ENCODE results near the gene TACC2. TPM values are rescaled to one million over a fixed set of nuclear protein-coding genes. Genes with fewer than 3 reads are reported as not detected.

Gene TACC2
- total RNA-seq, 3 donors from 2014 or later = 26.1 to 30.5 (median 28.5) TPM

- intact Hi-C loops (cut with DNase I; ENCODE audit: low total_unique reads) = no loop called here
- DNase-seq (ENCODE audit: low spot score in 2 of 2) = no peak
- Histone ChIP-seq H3K27me3 (no peaks in the 10 kb centered on the region), H3K27ac (no peak overlapping the region), H3K4me3 (no peak overlapping the region), H3K36me3 (no peaks in the 10 kb centered on the region), H3K4me1 (no peaks in the 10 kb centered on the region), H3K9me3 (no peaks in the 10 kb centered on the region)
- TF ChIP-seq CTCF (IDR thresholded peaks at IDR 0.05) = no peak
- no peak for TF ChIP-seq POLR2AphosphoS5 (IDR thresholded peaks at IDR 0.05)
- TF ChIP-seq POLR2A (IDR thresholded peaks at IDR 0.05) = no peak
These were observed 236.4 kb downstream of the TACC2 start for GRCh38 chr10:122225330-122225729.

- intact Hi-C loops (cut with DNase I; ENCODE audit: low total_unique reads) = no loop called here
- H3K27me3 ChIP-seq = no peaks in the 10 kb centered on the region
- no peak for DNase-seq (ENCODE audit: low spot score in 2 of 2)
- no peaks in the 10 kb centered on the region for H3K4me1 ChIP-seq
- H3K36me3 ChIP-seq = no peaks in the 10 kb centered on the region
- H3K4me3 ChIP-seq = no peak overlapping the region
- no peak overlapping the region for H3K27ac ChIP-seq
- no peaks in the 10 kb centered on the region for H3K9me3 ChIP-seq
- TF ChIP-seq POLR2A (IDR thresholded peaks at IDR 0.05) = no peak
- TF ChIP-seq POLR2AphosphoS5 (IDR thresholded peaks at IDR 0.05) = no peak
- TF ChIP-seq CTCF (IDR thresholded peaks at IDR 0.05) = no peak
These were observed 238.8 kb downstream of the TACC2 start for GRCh38 chr10:122227754-122228153.

GRCh38 chr10:122229666-122230065, 240.7 kb downstream of the TACC2 start:
- Histone ChIP-seq H3K36me3 (no peaks in the 10 kb centered on the region), H3K27me3 (no peaks in the 10 kb centered on the region), H3K9me3 (no peaks in the 10 kb centered on the region), H3K4me3 (no peak overlapping the region), H3K27ac (no peak overlapping the region), H3K4me1 (no peaks in the 10 kb centered on the region)
- TF ChIP-seq POLR2AphosphoS5 (IDR thresholded peaks at IDR 0.05) (no peak), POLR2A (IDR thresholded peaks at IDR 0.05) (no peak), CTCF (IDR thresholded peaks at IDR 0.05) (no peak)
- DNase-seq (ENCODE audit: low spot score in 2 of 2) = no peak
- intact Hi-C loops (cut with DNase I; ENCODE audit: low total_unique reads) = no loop called here

DNA sequence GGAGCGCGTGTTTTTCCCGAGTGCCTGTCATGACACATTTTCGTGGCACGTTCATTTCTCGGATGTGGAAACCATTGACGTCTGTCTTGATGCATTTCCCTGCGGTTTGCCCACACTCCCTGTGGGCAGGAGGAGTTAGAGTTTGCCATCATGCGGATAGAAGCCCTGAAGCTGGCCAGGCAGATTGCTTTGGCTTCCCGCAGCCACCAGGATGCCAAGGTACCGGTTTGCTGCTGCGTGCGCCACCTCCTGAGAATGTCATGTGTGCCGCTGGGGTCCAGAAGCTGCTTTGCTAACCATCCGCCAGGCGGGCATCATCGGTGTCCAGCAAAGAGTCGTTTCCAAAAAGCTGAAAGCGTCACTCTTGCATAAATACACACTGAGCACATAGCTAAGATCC, 241.3 kb downstream of the TACC2 start:
- intact Hi-C loops (cut with DNase I; ENCODE audit: low total_unique reads) = no loop called here
- Histone ChIP-seq H3K27ac (no peak overlapping the region), H3K36me3 (no peaks in the 10 kb centered on the region)

DNA sequence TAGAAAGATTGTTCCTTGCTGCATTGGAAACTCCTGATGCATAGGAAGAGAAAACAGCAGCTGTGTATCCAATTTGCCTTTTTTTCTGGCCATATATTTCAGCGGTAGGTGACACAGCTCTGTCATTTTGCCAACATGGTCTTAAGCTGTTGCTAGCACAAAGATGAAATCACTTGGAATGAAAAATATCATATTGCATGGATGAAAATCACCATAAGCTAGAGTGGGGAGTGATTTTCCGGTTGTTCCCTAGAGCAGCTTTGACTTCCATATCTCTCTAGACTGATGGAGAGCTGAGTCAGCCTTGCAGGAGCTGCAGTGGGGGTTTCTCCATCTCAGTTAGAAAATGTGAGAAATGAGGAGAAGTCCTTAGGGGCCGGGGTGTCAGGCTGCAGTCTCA, 243.8 kb downstream of the TACC2 start:
- Histone ChIP-seq H3K9me3 (no peaks in the 10 kb centered on the region), H3K4me3 (no peak overlapping the region), H3K4me1 (no peaks in the 10 kb centered on the region), H3K27me3 (no peaks in the 10 kb centered on the region), H3K27ac (no peak overlapping the region), H3K36me3 (no peaks in the 10 kb centered on the region)
- TF ChIP-seq CTCF (IDR thresholded peaks at IDR 0.05) (no peak), POLR2AphosphoS5 (IDR thresholded peaks at IDR 0.05) (no peak), POLR2A (IDR thresholded peaks at IDR 0.05) (no peak)
- intact Hi-C loops (cut with DNase I; ENCODE audit: low total_unique reads) = no loop called here
- no peak for DNase-seq (ENCODE audit: low spot score in 2 of 2)

More for the DNA sequence above, 241.3 kb downstream of the TACC2 start:
- DNase-seq (ENCODE audit: low spot score in 2 of 2) = no peak
- no peak for TF ChIP-seq POLR2AphosphoS5 (IDR thresholded peaks at IDR 0.05)
- TF ChIP-seq POLR2A (IDR thresholded peaks at IDR 0.05) = no peak
- no peak for TF ChIP-seq CTCF (IDR thresholded peaks at IDR 0.05)
- H3K9me3 ChIP-seq = no peaks in the 10 kb centered on the region
- no peaks in the 10 kb centered on the region for H3K27me3 ChIP-seq
- H3K4me3 ChIP-seq = no peak overlapping the region
- H3K4me1 ChIP-seq = no peaks in the 10 kb centered on the region
